Endothelial cell (in vitro differentiated cells): ENCODE data around the gene AP1M2. TPM values are rescaled to one million over a fixed set of nuclear protein-coding genes. Genes with fewer than 3 reads are reported as not detected.

Source experiments
- DNase-seq: peaks from one replicate; pipeline ENCODE4 v3.0.0; 2021; ENCODE audit warnings: low spot score
- H3K27ac Mint-ChIP-seq: one replicate; pipeline ENCODE4 v1.8.0; 2021; ENCODE audit warnings: mixed read lengths, inconsistent platforms; ENCODE audit not compliant: unreplicated experiment
- H3K27me3 Mint-ChIP-seq: one replicate; pipeline ENCODE4 v1.8.0; 2021; ENCODE audit warnings: mild to moderate bottlenecking, moderate library complexity, mixed read lengths, inconsistent platforms; ENCODE audit not compliant: unreplicated experiment
- H3K36me3 Mint-ChIP-seq: one replicate; pipeline ENCODE4 v1.8.0; 2021; ENCODE audit warnings: mild to moderate bottlenecking, low read depth, mixed read lengths, inconsistent platforms; ENCODE audit not compliant: unreplicated experiment
- H3K4me1 Mint-ChIP-seq: one replicate; pipeline ENCODE4 v1.8.0; 2021; ENCODE audit warnings: mild to moderate bottlenecking, mixed read lengths, inconsistent platforms; ENCODE audit not compliant: unreplicated experiment
- H3K4me3 Mint-ChIP-seq: one replicate; pipeline ENCODE4 v1.8.0; 2021; ENCODE audit warnings: mild to moderate bottlenecking, mixed read lengths, inconsistent platforms; ENCODE audit not compliant: unreplicated experiment
- H3K9me3 Mint-ChIP-seq: one replicate; pipeline ENCODE4 v1.8.0; 2021; ENCODE audit warnings: mixed read lengths, inconsistent platforms; ENCODE audit not compliant: unreplicated experiment
- total RNA-seq: library from RNA; stranded (reverse); fragmentation: NEBNext Ultra II Directional; extraction: Animal tissue kit (Norgen Biotek cat#: 25700); gene quantifications from one replicate; pipeline ENCODE4 v1.2.1, GENCODE V29; 2021; ENCODE audit not compliant: unreplicated experiment
- TF ChIP-seq, protein P1 (sequence below): fragments of 200-600 bp; sonication (generic); IDR thresholded peaks from one replicate; pipeline ENCODE4 v1.5.0; 2021; ENCODE audit warnings: antibody characterized with exemption; ENCODE audit not compliant: unreplicated experiment

Gene AP1M2
- total RNA-seq, 1 donor from 2014 or later: 7.5 TPM

DNA sequence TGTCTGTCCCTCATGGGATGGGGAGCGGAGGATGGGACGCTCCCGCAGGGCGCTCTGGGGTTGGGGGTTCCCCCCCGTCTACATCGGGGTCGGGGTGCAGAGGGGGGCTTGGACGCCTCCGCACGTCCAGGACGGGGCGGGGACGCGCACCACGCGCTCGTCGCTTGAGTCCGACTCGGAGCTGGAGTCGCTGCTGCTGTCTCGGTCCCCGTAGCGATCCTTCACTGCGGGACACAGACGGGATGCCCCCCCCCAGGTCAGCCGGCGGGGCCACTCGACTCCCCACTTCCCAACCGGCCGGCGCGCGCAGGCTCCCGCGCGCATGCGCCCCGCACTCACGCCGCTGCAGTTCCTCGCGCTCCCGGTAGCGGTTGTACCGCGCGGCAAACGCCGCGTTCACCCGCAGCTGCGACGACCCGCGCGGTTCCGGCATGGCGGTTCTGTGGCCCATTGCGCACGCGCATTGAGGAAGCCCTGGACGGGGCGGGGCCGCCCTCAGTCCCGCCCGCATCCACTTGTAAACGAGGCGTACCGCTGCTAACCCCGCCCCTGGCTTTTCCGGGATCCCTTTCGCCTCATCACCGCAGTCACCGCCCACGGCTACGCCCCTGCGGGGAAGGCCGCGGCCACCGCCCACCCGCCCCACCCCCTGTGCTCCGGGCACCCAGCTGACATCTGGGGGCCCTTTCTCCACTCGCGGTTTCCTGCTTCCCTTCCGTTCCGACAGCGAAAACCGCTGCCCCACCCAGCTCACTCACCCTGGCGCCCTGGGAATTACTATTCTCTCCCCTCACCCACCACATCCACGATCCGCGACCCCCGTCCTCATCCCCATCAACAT lies 21.3 kb downstream of the AP1M2 start, which contains the start of gene KRI1:
Gene KRI1, minus strand, starts transcription at position 444 of the 841 bp plus-strand sequence. Its CDS starts 11 bp downstream, at position 433.
- peak within 1 kb of the TSS; percentile 95 for H3K4me3 Mint-ChIP-seq
- peaks cover 25% of the 10 kb centered on the region for H3K36me3 Mint-ChIP-seq
- H3K9me3 Mint-ChIP-seq: no peaks in the 10 kb centered on the region
- H3K27me3 Mint-ChIP-seq: peaks cover 11% of the 10 kb centered on the region
- H3K4me1 Mint-ChIP-seq: peaks cover 34% of the 10 kb centered on the region
- peak; percentile 98 for DNase-seq
- TF ChIP-seq, protein P1, sequence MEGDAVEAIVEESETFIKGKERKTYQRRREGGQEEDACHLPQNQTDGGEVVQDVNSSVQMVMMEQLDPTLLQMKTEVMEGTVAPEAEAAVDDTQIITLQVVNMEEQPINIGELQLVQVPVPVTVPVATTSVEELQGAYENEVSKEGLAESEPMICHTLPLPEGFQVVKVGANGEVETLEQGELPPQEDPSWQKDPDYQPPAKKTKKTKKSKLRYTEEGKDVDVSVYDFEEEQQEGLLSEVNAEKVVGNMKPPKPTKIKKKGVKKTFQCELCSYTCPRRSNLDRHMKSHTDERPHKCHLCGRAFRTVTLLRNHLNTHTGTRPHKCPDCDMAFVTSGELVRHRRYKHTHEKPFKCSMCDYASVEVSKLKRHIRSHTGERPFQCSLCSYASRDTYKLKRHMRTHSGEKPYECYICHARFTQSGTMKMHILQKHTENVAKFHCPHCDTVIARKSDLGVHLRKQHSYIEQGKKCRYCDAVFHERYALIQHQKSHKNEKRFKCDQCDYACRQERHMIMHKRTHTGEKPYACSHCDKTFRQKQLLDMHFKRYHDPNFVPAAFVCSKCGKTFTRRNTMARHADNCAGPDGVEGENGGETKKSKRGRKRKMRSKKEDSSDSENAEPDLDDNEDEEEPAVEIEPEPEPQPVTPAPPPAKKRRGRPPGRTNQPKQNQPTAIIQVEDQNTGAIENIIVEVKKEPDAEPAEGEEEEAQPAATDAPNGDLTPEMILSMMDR: peak; percentile 52
- peak within 1 kb of the TSS; percentile 79 for H3K27ac Mint-ChIP-seq

GRCh38 chr19:10565028-10565566 lies 22.0 kb downstream of the AP1M2 start:
- peak; percentile 34 for DNase-seq
- TF ChIP-seq, protein P1: no peak
- no peaks in the 10 kb centered on the region for H3K9me3 Mint-ChIP-seq
- H3K27me3 Mint-ChIP-seq: peaks cover 9% of the 10 kb centered on the region
- H3K4me1 Mint-ChIP-seq: peaks cover 34% of the 10 kb centered on the region
- no peak overlapping the region for H3K27ac Mint-ChIP-seq
- H3K36me3 Mint-ChIP-seq: peaks cover 29% of the 10 kb centered on the region
- H3K4me3 Mint-ChIP-seq: peak overlapping the region; percentile 95

DNA sequence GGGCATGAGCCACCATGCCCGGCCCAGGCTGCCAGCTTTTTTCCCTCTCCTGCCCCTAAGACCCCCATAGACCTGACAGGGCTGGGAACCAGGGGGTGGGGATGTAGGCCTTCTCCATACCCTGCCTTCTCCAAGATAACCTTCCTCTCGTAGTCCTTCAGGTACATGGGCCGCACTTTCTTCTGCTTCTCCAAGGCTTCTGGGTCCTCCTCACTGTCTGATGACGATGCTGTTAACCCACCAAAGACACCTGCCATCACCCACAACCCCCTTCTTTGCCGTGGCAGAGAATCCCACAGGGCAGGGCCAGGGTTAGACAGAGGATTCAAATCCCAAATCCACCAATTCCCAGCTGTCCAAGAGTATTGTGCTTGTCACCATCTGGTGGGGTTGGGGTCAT lies 24.5 kb downstream of the AP1M2 start:
- Mint-ChIP-seq H3K9me3 (no peaks in the 10 kb centered on the region), H3K4me1 (peaks cover 24% of the 10 kb centered on the region), H3K4me3 (no peak overlapping the region), H3K36me3 (peaks cover 32% of the 10 kb centered on the region), H3K27me3 (peaks cover 9% of the 10 kb centered on the region), H3K27ac (no peak overlapping the region)
- no peak for DNase-seq
- TF ChIP-seq, protein P1: no peak

- Mint-ChIP-seq H3K9me3 (no peaks in the 10 kb centered on the region), H3K27ac (no peak overlapping the region), H3K4me3 (no peak overlapping the region), H3K4me1 (peaks cover 8% of the 10 kb centered on the region), H3K27me3 (peaks cover 5% of the 10 kb centered on the region), H3K36me3 (peaks cover 23% of the 10 kb centered on the region)
- TF ChIP-seq, protein P1: no peak
- DNase-seq: no peak
Measured at GRCh38 chr19:10560154-10560553, 27.0 kb downstream of the AP1M2 start.

GRCh38 chr19:10557603-10558197 lies 29.4 kb downstream of the AP1M2 start:
- peak overlapping the region; percentile 29 for H3K4me3 Mint-ChIP-seq
- no peak overlapping the region for H3K27ac Mint-ChIP-seq
- DNase-seq: no peak
- H3K36me3 Mint-ChIP-seq: peaks cover 23% of the 10 kb centered on the region
- H3K4me1 Mint-ChIP-seq: no peaks in the 10 kb centered on the region
- peaks cover 2% of the 10 kb centered on the region for H3K27me3 Mint-ChIP-seq
- H3K9me3 Mint-ChIP-seq: no peaks in the 10 kb centered on the region
- TF ChIP-seq, protein P1: no peak
